SK-N-SH treated with all-trans-retinoic acid at 6 μM for 48 hours (cell line): ENCODE data around the gene DMRTB1.

Experiments used
- ATAC-seq: fragments of 200-7000 bp; cut with Tn5 transposase; 3 replicates; pipeline ENCODE4 v1.9.1; 2020; ENCODE audit warnings: mild to moderate bottlenecking, moderate library complexity
- ARNTL ChIP-seq: fragments of 450-650 bp; formaldehyde crosslinking; IDR thresholded peaks from 2 replicates; pipeline ENCODE4 v1.5.0; 2020; ENCODE audit warnings: low read depth, mild to moderate bottlenecking, moderate library complexity, borderline replicate concordance
- BACH2 ChIP-seq: fragments of 250-450 bp; sonication (Bioruptor Pico); IDR thresholded peaks from 2 replicates; pipeline ENCODE4 v1.9.0; 2021; ENCODE audit warnings: mild to moderate bottlenecking, borderline replicate concordance
- CSDC2 ChIP-seq: fragments of 250-450 bp; sonication (Bioruptor Pico); IDR thresholded peaks from 2 replicates; pipeline ENCODE4 v1.5.0; 2020; ENCODE audit warnings: mild to moderate bottlenecking, moderate library complexity
- ESRRG ChIP-seq: fragments of 250-450 bp; sonication (Bioruptor Pico); IDR thresholded peaks from 2 replicates; pipeline ENCODE4 v1.6.1; 2021; ENCODE audit warnings: mild to moderate bottlenecking
- GLIS3 ChIP-seq: fragments of 250-450 bp; sonication (Bioruptor Pico); IDR thresholded peaks from 2 replicates; pipeline ENCODE4 v1.5.0; 2020; ENCODE audit warnings: mild to moderate bottlenecking, moderate library complexity
- ISL1 ChIP-seq: fragments of 250-450 bp; sonication (Bioruptor Pico); IDR thresholded peaks from 2 replicates; pipeline ENCODE4 v2.1.2; 2022; ENCODE audit warnings: mild to moderate bottlenecking, moderate library complexity
- OSR1 ChIP-seq: fragments of 250-450 bp; sonication (Bioruptor Pico); IDR thresholded peaks from 2 replicates; pipeline ENCODE4 v1.8.0; 2022; ENCODE audit warnings: moderate library complexity, mild to moderate bottlenecking, inconsistent platforms
- PPARA ChIP-seq: fragments of 250-450 bp; sonication (Bioruptor Pico); IDR thresholded peaks from 2 replicates; pipeline ENCODE4 v1.5.0; 2020; ENCODE audit warnings: mild to moderate bottlenecking, borderline replicate concordance
- SNAI2 ChIP-seq: fragments of 250-450 bp; sonication (Bioruptor Pico); IDR thresholded peaks from 2 replicates; pipeline ENCODE4 v1.5.0; 2020; ENCODE audit warnings: mild to moderate bottlenecking, moderate library complexity
- TCF4 ChIP-seq: fragments of 250-450 bp; sonication (Bioruptor Pico); IDR thresholded peaks from 2 replicates; pipeline ENCODE4 v1.8.0; 2021; ENCODE audit warnings: mild to moderate bottlenecking, moderate library complexity, borderline replicate concordance
- TOX ChIP-seq: fragments of 250-450 bp; sonication (Bioruptor Pico); IDR thresholded peaks from 2 replicates; pipeline ENCODE4 v1.8.0; 2021; ENCODE audit warnings: mild to moderate bottlenecking, moderate library complexity, borderline replicate concordance
- ZC3H10 ChIP-seq: fragments of 250-450 bp; sonication (Bioruptor Pico); IDR thresholded peaks from 2 replicates; pipeline ENCODE4 v1.5.1; 2021; ENCODE audit warnings: mild to moderate bottlenecking, moderate library complexity
- ZFP3 ChIP-seq: fragments of 250-450 bp; sonication (Bioruptor Pico); IDR thresholded peaks from 2 replicates; pipeline ENCODE4 v1.5.0; 2020; ENCODE audit warnings: mild to moderate bottlenecking, moderate library complexity
- ZFP30 ChIP-seq: fragments of 450-650 bp; formaldehyde crosslinking; IDR thresholded peaks from 2 replicates; pipeline ENCODE4 v1.5.0; 2022; ENCODE audit warnings: mild to moderate bottlenecking, moderate library complexity
- ZNF565 ChIP-seq: fragments of 450-650 bp; formaldehyde crosslinking; conservative IDR thresholded peaks from 2 replicates; pipeline ENCODE4 v1.5.0; 2020; ENCODE audit warnings: low read depth, mild to moderate bottlenecking, moderate library complexity
- ZNF70 ChIP-seq: fragments of 450-650 bp; formaldehyde crosslinking; IDR thresholded peaks from 2 replicates; pipeline ENCODE4 v1.5.0; 2020; ENCODE audit warnings: mild to moderate bottlenecking, moderate library complexity
- ZNF8 ChIP-seq: fragments of 450-650 bp; formaldehyde crosslinking; IDR thresholded peaks from 2 replicates; pipeline ENCODE4 v1.5.0; 2020; ENCODE audit warnings: mild to moderate bottlenecking, moderate library complexity
- TF ChIP-seq, protein P1 (sequence below): fragments of 250-450 bp; sonication (Bioruptor Pico); IDR thresholded peaks from 2 replicates; pipeline ENCODE4 v1.8.0; 2021; ENCODE audit warnings: low read depth, mild to moderate bottlenecking, moderate library complexity, borderline replicate concordance
- TF ChIP-seq, protein P2 (sequence below): fragments of 250-450 bp; sonication (Bioruptor Pico); IDR thresholded peaks from 2 replicates; pipeline ENCODE4 v1.5.0; 2020; ENCODE audit warnings: mild to moderate bottlenecking, moderate library complexity
- TF ChIP-seq, protein P3 (sequence below): fragments of 250-450 bp; sonication (Bioruptor Pico); IDR thresholded peaks from 2 replicates; pipeline ENCODE4 v1.5.1; 2020; ENCODE audit warnings: low read depth, mild to moderate bottlenecking, moderate library complexity
- TF ChIP-seq, protein P4 (sequence below): fragments of 250-450 bp; sonication (Bioruptor Pico); IDR thresholded peaks from 2 replicates; pipeline ENCODE4 v1.8.0; 2020; ENCODE audit warnings: mild to moderate bottlenecking, moderate library complexity, borderline replicate concordance

The DMRTB1 gene

DNA sequence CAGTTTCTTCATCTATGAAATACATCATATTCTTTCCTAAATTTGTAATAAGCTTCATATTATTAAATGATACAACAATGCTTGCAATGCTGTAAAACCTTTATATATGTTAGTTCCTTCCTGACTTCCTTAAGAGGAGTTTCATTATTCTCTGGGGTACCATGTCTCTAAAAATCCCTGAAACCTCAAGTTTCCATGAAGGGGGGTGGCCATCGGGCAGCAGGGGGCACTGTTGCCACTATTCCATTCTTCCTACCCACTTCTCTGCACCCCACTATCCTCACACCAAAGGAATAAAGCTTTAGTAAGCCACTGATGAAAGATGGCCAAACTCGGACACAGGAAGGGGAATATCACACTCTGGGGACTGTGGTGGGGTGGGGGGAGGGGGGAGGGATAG lies 9.0 kb upstream of the DMRTB1 start:
- TF ChIP-seq ESRRG (CRISPR knock-in tag) = no peak
- TF ChIP-seq ZFP30 = no peak
- TF ChIP-seq, protein P1, sequence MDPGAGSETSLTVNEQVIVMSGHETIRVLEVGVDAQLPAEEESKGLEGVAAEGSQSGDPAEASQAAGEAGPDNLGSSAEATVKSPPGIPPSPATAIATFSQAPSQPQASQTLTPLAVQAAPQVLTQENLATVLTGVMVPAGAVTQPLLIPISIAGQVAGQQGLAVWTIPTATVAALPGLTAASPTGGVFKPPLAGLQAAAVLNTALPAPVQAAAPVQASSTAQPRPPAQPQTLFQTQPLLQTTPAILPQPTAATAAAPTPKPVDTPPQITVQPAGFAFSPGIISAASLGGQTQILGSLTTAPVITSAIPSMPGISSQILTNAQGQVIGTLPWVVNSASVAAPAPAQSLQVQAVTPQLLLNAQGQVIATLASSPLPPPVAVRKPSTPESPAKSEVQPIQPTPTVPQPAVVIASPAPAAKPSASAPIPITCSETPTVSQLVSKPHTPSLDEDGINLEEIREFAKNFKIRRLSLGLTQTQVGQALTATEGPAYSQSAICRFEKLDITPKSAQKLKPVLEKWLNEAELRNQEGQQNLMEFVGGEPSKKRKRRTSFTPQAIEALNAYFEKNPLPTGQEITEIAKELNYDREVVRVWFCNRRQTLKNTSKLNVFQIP (CRISPR knock-in tag) = no peak
- no peak for TF ChIP-seq ZC3H10 (CRISPR knock-in tag)
- TF ChIP-seq ZNF70 (CRISPR knock-in tag) = no peak
- no peak for TF ChIP-seq SNAI2
- TF ChIP-seq, protein P2, sequence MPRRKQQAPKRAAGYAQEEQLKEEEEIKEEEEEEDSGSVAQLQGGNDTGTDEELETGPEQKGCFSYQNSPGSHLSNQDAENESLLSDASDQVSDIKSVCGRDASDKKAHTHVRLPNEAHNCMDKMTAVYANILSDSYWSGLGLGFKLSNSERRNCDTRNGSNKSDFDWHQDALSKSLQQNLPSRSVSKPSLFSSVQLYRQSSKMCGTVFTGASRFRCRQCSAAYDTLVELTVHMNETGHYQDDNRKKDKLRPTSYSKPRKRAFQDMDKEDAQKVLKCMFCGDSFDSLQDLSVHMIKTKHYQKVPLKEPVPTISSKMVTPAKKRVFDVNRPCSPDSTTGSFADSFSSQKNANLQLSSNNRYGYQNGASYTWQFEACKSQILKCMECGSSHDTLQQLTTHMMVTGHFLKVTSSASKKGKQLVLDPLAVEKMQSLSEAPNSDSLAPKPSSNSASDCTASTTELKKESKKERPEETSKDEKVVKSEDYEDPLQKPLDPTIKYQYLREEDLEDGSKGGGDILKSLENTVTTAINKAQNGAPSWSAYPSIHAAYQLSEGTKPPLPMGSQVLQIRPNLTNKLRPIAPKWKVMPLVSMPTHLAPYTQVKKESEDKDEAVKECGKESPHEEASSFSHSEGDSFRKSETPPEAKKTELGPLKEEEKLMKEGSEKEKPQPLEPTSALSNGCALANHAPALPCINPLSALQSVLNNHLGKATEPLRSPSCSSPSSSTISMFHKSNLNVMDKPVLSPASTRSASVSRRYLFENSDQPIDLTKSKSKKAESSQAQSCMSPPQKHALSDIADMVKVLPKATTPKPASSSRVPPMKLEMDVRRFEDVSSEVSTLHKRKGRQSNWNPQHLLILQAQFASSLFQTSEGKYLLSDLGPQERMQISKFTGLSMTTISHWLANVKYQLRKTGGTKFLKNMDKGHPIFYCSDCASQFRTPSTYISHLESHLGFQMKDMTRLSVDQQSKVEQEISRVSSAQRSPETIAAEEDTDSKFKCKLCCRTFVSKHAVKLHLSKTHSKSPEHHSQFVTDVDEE = no peak
- TF ChIP-seq, protein P3, sequence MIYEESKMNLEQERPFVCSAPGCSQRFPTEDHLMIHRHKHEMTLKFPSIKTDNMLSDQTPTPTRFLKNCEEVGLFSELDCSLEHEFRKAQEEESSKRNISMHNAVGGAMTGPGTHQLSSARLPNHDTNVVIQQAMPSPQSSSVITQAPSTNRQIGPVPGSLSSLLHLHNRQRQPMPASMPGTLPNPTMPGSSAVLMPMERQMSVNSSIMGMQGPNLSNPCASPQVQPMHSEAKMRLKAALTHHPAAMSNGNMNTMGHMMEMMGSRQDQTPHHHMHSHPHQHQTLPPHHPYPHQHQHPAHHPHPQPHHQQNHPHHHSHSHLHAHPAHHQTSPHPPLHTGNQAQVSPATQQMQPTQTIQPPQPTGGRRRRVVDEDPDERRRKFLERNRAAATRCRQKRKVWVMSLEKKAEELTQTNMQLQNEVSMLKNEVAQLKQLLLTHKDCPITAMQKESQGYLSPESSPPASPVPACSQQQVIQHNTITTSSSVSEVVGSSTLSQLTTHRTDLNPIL (CRISPR knock-in tag) = no peak
- no peak for TF ChIP-seq ZNF565 (CRISPR knock-in tag)
- no peak for TF ChIP-seq ARNTL
- TF ChIP-seq TCF4 (CRISPR knock-in tag) = no peak
- no peak for ATAC-seq

DNA sequence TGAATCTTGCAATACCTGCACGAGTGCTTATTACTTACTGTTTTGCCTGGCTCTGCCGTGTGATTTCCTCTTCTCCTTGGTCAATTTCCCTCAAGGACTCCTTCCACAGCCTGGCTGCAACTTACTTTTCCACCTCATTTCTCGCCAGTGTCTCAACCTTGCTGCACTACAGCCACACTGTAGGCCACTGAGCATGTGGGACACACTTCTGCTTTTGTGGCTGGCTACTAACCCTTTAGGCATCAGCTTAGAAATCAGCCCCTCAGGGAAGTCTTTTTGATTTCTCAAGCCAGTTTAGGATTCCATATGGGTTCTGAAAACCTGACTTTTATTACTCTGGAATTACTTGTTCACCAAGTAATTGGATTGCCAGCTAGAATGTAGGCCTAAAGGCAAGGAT lies 5.2 kb upstream of the DMRTB1 start:
- no peak for ATAC-seq
- TF ChIP-seq ZNF8 (CRISPR knock-in tag) (no peak), ISL1 (no peak), CSDC2 (CRISPR knock-in tag) (no peak), GLIS3 (CRISPR knock-in tag) (no peak), PPARA (CRISPR knock-in tag) (no peak), BACH2 (no peak)

DNA sequence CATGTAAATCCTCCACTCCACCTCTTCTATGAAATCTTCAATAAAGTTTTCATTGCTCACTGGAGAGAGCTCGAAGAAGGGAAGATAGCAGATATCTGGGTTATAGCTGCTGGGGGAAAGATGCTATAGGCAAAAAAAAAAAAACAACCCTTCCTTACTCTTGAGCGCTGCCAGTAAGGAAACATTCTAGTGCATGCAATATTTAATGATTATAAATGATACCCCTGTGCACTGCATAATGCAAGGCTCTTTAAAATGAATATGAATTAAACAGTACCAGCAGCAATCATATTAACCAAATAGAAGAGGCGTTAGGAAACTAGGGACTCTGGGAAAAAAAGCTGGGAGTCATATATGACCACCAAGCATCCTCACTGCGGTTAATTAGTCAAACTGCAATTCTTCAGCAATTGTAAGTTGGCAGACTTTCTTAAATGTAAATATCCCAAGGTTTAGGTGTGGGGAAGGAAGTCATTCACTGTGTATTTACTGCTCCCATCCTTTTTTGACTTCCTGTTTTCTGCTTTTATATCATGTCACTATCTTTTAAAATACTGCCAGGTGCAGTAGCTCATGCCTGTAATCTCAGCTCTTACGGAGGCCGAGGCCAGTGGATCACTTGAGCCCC lies 3.7 kb upstream of the DMRTB1 start:
- no peak for ATAC-seq
- TF ChIP-seq GLIS3 (CRISPR knock-in tag) = no peak
- TF ChIP-seq ZNF8 (CRISPR knock-in tag) = no peak
- TF ChIP-seq, protein P2 = no peak
- TF ChIP-seq TCF4 (CRISPR knock-in tag) = no peak
- TF ChIP-seq ISL1 = no peak
- TF ChIP-seq ZFP30 = no peak
- TF ChIP-seq, protein P1 (CRISPR knock-in tag) = no peak
- TF ChIP-seq, protein P4, sequence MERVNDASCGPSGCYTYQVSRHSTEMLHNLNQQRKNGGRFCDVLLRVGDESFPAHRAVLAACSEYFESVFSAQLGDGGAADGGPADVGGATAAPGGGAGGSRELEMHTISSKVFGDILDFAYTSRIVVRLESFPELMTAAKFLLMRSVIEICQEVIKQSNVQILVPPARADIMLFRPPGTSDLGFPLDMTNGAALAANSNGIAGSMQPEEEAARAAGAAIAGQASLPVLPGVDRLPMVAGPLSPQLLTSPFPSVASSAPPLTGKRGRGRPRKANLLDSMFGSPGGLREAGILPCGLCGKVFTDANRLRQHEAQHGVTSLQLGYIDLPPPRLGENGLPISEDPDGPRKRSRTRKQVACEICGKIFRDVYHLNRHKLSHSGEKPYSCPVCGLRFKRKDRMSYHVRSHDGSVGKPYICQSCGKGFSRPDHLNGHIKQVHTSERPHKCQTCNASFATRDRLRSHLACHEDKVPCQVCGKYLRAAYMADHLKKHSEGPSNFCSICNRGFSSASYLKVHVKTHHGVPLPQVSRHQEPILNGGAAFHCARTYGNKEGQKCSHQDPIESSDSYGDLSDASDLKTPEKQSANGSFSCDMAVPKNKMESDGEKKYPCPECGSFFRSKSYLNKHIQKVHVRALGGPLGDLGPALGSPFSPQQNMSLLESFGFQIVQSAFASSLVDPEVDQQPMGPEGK (CRISPR knock-in tag) = no peak
- TF ChIP-seq ZFP3 (CRISPR knock-in tag) = no peak
- no peak for TF ChIP-seq CSDC2 (CRISPR knock-in tag)
- no peak for TF ChIP-seq TOX (CRISPR knock-in tag)
- TF ChIP-seq ZNF70 (CRISPR knock-in tag) = no peak
- TF ChIP-seq, protein P3 (CRISPR knock-in tag) = no peak
- no peak for TF ChIP-seq PPARA (CRISPR knock-in tag)
- TF ChIP-seq BACH2 = no peak
- no peak for TF ChIP-seq ARNTL
- TF ChIP-seq OSR1 (CRISPR knock-in tag) = no peak
- TF ChIP-seq ZNF565 (CRISPR knock-in tag) = no peak
- no peak for TF ChIP-seq ESRRG (CRISPR knock-in tag)
